Left hindlimb (tissue), 1 donor: ENCODE measurements around the gene PCMTD2.
"Not testable (repeated sequence)": the region's sequence is repeated elsewhere in the genome, so short reads cannot be mapped to it uniquely, and the experiment has no call there.

ENCODE experiments used
- DNase-seq: peaks from one replicate; pipeline ENCODE4 v3.0.0-alpha.2; 2018

Gene PCMTD2

DNA sequence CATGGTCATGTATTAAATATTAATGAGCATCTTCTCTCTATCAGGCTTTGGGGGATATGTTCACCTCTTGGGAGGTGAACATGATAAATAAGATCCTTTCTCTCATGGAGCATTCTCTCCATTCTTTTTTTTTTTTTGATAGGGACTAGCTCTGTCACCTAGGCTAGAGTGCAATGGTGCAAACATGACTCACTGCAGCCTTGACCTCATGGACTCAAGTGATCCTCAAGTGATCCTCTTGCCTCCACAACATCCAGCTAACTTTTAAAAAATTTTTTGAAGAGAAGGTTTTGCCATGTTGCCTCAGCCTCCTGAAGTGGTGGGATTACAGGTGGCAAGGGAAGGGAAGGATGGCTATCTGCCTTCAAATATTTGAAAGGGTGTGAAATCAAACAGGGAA lies 59.8 kb downstream of the PCMTD2 start:
- DNase-seq: not testable (repeated sequence)

GRCh38 chr20:64315884-64316283 lies 60.3 kb downstream of the PCMTD2 start:
- DNase-seq: not testable (repeated sequence)

DNA sequence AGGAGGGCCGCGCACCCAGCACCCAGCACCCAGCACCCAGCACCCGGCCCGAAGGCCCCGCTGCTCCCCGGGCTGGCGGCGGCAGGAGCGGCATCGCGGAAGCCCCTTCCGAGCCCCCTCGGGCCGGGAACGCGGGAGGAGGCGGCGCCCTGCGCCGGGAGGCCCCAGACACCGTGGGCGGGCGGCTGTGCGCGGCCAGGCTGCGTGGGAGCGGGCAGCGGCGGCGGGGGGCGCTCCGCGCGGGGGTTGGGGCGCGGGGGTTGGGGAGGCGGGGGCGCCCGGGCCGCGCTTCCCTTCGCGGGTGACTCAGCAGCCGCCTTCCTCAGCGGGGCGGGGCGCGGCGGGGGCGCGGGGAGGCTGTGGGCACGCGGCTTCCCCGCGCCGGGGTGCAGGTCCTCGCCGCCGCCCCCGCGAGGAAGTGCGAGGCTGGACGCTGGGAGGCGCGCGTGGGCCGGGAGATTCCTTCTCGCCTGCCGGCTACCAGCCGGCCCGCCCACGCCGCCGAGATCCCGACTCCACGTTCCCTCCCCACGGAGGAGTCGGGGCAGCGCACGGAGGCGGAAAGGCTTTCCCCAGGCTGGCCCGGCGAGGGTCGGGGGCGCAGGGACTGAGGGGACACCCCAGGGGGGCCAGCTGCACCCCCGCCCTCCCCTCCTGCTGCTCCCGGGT lies 61.0 kb downstream of the PCMTD2 start:
- DNase-seq: not testable (repeated sequence)

DNA sequence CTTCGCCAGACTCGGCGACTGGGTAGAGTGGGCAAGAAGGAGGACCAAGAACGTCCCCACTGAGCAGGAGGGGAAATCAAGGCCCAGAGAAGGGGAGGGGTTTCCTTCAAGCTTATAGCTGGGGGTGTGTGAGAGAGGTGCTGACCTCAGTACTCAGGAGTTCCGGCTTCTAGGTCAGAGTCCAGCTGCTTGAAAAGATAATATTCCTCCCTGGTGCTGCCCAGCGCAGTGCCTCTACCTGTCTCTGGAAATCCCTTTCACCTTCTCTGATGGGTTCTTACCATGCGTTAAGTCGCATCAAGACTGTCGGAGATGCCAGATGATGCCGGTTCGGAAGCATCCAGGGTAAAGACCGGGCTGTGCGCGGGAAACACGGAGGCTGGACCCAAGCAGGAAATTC lies 61.8 kb downstream of the PCMTD2 start:
- DNase-seq: not testable (repeated sequence)

GRCh38 chr20:64318056-64318455 lies 62.5 kb downstream of the PCMTD2 start:
- not testable (repeated sequence) for DNase-seq

- DNase-seq: not testable (repeated sequence)
These were observed 66.7 kb downstream of the PCMTD2 start for GRCh38 chr20:64322031-64322789.
